Stimulated activated CD8-positive, alpha-beta memory T cell treated with anti-CD3 and anti-CD28 coated beads, Interleukin-7, amount 100 ng/mL, for 24 hours (primary cell): ENCODE results near the gene NUAK1.

Experiments used
- DNase-seq: peaks from one replicate; pipeline ENCODE4 v3.0.0-alpha.2; 2020; ENCODE audit warnings: low read depth

NUAK1 gene

DNA sequence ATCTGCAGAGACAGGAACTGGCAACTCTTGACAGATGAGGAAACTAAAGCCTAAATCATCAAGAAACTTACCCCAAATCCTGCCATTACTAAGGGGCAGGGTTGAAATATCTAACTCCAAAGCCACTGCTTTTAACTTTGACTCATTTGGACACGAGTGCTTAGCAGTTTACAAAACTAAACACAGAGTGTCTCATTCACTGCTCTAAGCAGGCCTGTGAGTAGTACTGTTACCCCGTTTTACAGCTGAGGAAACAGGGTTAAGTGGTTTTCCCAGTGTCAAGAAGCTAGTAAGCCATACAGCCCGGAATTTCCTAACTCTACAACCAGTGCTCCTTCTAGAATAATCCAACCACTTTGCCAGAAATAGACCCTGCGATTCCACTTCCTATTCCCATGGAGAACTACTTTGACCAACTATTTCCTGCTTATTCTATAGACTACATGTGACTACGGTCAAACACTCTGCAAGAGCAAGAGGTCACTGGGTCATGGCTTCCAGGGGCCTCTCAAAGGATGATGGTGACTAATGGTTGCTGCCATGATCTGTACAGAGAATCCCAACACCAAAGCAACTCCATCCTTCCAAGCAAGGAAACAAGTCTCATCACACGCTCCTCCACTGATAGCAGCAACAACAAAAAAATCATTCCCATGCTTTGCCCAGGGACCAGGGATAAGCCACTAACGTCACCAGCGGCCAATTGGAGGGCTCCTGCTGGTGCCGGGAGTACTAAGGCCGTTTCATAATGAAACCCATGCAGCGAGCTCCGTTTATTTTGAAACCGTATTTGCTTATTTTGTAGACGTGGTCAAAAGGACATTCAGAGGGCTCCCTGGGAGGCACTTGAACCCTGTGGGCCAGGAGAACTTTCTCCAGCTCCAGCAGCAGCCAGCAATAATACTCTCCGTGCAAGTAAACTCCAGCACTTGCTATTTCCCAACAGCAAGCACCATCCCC is 56.3 kb downstream of the NUAK1 start:
- no peak for DNase-seq

DNA sequence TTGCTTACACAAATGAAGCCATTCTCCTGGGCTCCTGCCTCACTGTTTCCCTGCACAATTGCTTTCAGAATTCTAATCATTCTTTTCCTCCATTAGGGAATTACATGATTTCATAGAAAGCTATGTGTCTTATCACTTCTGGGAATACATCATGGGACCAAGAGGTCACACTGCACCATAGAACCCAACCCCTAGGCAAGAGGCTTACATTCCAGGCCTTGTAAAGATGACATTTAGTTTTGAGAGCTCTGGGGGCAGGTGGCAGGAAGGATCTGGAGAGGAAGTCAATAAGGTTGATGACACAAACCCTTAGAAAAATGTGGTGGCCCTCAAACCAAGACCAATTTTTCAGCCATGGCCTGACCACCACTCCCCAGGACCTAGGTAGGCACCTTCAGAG is 57.1 kb downstream of the NUAK1 start:
- DNase-seq = no peak

DNA sequence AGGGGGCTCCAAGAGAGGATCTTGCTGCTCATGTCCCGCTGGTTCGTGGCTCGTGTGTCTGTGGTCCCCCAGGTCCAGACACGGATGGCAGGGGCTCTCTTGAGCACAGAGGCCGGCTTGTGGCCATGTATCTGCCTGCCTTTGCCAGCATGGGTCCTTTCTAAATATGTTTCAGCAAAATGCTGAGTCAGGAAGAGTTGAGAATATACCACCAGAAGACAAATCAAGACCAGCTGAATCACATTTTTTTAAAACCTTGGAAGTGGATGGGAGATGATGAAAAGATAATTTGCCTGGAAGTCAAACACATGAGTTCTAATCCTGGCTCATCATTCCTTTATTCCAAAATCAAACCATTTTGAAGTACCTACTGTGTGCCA is 58.0 kb downstream of the NUAK1 start:
- DNase-seq = no peak

DNA sequence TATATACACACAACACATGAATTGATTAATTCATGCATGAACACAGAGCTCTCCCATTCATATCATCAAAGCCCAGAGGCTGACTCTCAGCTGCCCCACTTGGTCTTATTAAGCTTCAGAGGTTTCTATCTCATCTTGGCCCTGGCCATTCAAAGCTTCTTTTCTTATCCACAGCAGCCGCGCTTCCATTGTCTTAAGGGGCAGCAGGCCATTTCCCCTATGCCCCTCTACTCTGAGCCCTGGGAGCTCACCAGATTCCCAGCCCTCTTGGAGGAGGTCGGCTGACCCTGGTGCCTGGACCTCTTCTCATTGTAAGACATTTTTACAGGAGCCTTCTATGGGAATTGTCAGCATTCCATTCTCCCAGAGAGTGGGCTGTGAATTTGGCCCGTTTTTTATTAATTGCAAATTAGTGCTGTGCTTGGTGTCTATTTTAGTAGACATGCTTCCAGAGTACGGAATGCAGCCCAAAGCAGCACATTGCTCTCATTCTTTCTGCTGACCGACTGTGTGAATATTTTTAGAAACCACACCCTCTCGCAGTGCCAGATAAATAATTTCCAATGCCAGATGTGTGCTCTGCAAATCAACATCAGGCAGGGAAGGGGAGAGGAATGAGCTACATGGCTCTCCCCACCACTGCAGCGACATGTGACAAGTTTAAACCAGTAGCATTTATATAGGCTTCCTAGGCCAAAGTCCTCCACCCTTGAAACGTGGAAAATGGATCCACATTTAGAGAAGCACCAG is 58.5 kb downstream of the NUAK1 start:
- DNase-seq = no peak

DNA sequence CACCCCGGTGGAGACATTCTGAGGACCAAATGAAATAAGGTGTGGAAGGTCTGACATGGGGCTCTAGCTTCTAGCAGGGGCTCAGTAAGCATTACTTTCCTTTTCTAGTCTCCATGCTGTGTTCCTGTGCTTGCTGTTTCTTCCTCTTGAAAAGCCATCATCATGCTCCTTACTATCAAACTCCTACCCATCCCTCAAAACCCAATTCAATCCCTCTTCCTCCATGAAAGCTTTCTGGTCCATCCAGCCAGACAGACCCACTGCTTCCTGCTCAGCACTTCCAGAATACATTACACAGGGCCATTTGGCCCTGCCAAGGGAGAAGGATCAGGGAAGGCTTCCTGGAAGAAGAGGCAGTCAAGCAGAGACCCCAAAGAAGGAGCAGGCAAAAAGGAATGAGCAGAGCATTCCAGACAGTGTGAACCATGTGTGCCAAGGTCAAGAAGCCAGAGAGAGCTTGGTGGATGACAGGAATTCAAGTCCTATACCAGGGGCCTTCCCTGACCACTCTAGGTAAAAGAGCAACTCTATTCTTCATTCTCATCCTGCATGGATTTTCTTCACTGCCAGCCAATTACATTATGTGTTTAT is 59.5 kb downstream of the NUAK1 start:
- no peak for DNase-seq

DNA sequence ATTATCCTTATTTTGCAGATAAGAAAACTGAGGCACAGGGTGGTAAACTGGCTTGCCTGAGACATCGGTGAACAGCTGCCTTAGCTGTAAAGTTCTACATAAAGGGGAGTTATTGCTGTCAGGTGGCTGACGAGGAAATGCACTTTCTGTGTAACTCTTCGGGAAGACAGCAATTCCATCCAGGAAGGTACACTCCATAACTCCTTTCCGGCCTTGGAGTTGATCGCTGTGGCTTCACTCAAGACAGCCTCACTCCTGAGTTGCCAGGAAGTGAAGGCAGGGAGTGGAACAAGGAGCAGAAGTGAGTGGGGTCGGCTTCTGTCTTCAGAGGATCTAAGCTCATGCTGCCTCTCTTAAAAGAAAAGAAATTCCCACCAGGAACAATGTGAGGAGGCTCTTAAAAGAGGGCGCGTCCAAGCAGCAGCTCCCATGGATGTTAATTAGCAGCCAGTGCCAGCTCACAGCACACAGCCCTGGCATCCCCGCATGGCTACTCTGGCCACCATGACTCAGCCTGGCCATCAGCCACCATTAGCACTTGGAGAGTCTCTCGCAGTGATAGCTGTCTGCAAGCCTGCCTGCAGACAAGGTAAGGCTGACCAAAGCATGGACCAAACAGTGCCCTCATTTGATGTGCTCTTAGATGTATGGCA is 60.3 kb downstream of the NUAK1 start:
- DNase-seq = no peak

DNA sequence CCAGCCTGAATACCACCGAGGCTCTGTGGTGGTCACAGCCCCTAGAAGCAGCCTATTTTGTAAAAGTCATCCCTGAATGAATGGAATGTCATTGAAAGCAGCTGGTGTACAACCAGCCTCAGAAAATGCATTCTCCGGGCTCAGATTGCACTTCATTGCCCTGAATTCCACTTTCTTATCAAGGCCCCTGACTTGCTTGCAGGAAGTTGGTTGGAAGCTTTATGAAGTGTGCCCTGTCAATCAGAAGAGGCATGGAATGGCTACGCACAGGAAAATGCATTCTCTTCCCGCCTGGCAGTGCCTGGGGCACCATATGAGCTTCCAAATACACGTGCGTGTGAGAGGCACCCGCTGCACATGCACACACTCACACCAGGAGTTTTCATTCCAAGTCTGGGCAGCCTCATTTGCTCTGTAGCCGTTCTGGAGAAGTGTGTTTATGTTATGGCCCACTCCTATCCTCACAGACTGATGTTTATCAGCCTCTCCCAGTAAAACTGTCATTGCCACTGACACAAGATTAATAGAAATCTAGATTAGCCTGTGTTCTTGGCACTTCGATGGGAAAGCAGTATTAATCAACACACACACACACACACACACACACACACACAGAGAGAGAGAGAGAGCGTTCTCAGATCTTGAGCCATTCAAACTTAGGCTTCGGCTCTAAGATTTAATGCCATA is 63.9 kb downstream of the NUAK1 start:
- DNase-seq = no peak

DNA sequence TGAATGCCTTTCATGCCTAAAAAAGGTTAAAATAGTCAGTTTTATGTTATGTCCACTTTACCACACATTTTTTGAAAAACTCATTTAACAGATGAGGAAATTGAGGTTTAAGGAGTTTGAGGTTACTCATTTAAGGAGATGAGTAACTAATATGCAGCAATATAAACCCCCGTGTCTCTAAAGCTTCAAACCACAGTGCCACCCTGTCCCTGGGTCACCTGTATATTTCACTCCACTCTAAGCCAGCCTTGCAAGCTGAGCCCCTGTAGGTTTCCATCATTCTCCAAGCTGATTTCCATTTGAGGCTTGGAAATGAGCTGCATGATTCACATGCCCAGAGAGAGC is 64.4 kb downstream of the NUAK1 start:
- DNase-seq = no peak

DNA sequence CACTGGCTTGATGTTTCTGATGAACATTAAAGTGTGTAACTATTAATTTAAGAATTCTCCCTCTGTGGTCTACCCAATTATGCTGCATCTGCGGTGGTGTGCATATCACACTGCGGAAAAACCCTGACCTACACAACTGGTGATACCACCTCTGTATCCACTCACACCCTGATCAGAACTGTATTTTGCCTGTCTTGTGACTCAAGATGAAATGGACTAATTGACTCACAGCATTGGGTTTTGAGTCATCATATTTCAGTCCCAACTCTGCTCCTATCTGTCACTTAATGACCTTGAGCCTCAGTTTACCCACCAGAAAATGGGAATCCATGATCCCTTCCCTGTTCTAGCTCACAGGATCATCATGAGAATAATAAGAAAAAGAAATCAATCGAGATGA is 65.6 kb downstream of the NUAK1 start:
- DNase-seq = no peak

DNA sequence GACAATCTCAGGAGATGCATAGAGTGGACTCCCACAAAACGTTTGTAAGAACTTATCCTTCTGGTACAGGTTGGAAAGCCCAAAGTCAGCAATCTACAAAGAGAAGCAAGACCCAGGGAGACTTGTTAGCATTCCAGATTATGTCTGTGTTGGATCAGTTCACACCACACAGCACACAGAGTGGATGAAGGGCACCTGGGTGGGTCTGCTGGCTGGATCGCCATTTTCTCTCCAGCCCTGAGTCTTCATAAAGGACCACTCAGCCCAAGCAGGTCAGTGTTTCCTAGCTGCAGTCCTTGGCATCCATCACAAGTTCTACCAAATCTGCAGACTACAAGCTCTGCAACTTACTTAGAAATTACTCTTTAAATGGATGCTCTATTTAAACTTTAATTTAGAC is 66.0 kb downstream of the NUAK1 start:
- no peak for DNase-seq

DNA sequence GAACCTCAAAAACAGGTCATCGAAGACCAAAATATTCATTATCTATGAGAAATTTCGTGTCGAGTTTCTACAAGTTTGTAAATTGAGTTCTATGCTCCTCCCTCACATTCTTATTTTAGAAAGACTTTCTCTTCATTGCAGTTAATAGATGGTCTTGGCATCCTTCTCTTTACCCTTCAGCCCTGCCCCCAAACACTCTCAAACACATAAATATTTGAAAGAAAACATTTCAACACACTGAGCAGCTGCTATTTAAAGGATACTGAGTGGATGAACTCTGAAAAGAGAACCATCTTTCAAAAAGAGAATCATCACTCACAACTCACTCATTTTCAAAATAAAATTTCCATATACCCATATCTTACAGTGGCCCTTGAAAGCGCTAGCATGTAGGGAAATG is 67.1 kb downstream of the NUAK1 start:
- no peak for DNase-seq

DNA sequence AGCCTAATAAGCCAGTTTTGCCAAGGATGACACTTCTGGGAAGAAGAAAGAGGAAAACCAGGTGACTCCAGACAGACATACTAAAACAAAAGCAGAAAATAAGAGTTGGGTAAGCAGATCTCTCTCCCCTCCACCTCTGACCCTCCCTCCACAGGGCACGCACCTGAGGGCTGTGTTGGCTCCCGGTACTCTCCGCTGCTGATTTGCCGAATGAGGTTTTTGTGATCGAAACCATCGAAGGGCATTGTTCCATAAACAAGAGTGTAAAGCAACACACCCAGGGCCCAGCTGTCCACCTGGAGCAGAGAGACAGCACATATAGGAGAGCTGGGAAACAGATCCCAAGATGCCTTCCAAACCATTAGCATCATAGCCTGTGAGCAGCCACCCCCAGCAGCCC is 68.1 kb downstream of the NUAK1 start:
- no peak for DNase-seq

DNA sequence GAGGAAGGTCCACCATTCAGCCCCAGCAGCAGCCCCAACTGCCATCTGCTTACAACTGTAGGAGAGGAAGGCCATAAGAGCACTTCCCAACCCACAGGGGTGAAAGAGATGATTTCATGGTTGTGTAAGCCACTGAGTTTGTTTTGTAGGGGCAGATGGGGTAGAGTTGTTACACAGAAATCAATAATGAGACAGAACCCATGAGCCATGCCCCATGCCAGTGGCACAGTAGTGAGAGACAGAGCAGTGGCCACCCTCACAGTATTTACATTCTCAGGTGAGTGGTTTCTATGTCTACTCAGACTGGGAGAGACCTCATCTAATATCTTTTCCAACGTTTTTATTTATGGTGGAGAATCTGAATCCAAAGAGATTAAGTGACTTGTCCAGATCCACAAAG is 68.6 kb downstream of the NUAK1 start:
- no peak for DNase-seq

DNA sequence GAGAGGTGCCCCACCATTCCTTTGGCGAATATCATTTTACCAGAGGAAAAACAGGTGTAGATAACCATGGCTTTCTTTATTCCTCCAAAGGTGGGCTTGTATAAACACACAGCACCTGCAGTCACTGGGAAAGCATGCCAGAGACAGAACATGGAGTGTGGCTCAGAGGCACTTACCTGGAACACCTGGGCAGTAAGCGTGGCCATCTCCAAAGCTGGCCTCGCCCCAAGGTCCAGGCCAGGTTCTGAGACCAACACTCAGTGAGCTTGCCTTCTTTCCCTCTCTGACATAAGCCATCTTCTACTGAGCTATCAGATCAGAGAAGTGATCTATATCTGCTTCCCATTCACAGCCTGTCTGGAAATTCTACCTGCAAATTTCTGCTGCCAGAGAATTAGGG is 70.5 kb downstream of the NUAK1 start:
- no peak for DNase-seq

DNA sequence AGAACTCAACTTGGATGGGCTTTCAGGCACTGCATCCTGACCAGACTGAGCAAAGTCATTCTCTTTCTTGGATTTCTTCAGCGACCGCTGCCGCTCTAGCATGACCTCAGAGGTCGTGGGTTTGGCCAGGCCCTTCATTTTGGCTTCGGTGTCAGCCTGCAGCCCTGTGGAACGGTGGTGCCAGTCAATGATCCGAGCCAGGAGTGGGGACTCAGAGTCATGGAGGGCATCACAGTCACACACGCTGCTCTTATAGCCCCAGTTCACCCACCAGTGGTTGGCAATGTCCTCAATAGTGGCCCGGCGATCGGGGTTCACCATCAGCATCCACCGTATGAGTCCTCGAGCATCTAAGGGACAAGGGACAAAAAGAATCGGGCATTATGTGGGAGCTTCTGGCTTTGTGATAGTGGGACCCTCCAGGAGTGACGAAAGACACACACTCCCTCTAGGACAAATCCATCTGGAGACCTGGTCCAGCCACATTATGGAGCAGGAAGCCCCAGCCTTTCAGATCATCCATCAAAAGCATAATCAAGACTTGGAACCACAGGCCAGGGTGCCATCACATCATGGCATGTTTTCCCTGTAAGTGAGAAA is 71.0 kb downstream of the NUAK1 start:
- DNase-seq = no peak

DNA sequence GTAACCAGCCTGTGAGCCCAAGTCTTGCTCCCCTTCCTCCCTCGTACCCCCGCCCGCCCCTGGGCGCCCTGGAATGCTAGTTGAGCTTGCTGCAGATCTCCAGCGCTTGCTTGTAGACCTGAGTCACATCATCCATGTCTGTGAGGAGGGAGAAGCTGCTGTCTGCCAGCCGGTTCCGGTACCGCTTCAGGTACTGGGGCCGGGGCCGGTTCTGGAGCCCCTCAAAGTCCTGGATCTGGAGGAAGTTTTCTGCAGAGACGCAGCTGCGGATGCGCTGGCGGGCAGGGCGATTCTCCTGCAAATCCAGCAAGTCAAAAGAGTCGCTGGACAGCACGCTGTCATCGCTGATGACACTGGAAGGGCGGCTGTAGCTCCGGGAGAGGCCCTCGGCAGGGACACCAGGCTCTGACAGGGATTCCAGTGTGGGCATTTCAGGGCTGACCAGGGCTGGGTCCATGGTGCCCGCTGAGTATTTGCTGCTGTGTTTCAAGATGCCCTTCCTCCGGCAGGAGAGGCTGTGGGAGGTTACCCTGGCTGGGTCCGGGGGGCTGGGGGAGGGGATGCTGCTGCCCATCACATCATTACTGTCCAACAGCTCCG is 71.9 kb downstream of the NUAK1 start:
- no peak for DNase-seq

DNA sequence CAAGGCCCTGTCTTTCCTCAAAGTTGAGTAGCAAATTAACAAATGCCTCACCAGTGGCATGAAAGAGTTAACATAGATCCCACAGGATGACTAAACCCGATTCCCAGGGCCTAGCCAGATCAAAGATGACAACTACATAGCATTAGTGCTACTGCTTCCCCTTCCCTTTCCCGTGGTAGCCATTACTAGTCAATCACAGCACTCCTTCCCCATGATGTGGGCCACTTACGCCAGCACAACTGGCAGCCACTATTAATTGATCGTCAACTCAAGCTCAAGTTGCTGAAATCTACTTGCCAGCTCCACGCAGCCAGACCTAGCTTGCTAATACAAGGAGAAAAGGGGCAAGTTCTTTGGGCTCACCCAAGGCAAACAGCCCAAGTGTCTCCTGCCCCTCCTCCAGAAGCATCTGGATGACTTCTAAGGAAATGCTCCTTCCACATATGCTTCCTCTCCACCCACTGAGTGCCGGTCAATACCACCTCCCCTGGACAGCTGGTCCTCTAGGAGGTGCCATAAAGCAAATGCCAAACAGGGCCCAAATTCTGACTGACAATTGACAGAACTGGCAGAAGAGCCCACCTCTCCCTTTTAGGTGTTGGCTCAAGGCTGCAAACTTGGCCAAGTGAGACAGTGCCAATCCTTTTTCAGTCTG is 72.6 kb downstream of the NUAK1 start:
- no peak for DNase-seq

DNA sequence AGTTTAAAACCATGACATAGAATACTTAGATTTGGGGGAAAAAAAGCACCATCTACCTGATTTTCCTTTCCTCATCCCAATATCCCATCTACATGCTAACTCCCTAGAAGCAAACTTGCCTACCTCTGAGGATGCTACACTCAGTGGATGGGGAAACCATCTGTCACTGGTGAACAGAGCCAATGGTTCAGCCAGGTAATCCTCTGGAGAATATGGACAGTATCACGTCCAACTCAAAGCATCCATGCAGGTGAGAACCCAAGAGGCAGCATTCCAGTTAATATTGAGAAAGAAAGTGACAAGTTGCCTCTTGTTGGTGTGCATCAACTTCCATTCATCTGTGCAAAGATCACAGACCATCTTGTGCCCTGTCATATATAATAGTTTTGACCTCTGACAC is 73.2 kb downstream of the NUAK1 start:
- DNase-seq = no peak

DNA sequence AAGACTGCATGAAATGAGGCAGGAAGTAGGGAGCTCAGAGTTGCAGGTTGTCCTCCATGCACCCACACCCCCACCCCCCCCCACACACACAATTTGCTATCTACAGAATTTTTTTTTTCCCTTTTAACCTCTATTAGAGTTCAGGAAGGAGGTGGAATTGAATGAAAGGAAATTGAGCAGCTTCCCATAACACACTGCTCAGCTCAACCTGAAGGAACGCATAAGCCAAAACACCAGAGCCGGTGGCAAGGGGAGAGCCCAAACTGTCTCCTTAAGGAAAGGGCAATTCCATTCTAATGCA is 74.1 kb downstream of the NUAK1 start:
- no peak for DNase-seq

DNA sequence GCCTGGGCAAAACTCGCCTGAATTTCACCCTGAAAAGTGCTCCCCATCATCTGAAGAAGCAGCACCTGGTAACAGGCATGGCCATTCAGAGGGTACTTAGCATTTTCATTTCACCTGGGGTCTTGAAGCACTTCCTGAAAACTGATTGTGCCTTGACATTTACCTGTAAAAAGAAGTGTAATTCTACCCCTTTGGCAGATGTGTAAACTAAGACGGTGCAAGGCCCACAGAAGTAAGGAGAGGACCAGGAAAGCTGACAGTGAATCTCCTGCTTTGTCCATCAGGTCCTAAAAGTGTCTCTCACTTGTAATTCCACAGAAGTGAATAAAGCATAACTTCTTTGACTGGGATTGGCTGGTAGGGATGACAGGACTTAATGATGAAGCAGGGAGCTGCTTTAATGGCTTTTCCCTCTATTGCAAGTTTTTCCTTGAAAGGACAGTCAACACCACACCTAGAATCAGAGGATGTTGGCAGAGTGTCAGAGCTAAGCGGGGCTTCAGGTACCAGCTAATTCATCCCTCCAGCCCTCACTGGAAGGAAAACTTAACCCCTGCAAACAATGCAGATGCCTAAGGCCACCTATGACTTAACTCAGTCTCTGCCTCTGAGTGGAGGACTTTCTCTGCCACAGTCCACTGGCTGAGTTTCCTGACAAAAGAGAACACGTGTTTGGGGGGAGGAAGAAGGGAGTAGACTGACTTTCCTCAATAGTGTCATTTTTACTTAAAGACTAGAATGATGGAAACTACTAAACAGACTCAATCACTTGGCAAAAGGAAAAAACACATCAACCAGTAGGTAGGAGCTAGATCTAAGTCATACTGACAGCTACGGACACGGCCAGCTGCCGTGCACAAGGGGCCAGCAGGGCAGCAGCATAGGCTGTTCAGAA is 74.7 kb downstream of the NUAK1 start:
- no peak for DNase-seq
